ENCODE measurements around the gene UMOD. TPM values are rescaled to one million over a fixed set of nuclear protein-coding genes. Genes with fewer than 3 reads are reported as not detected.

Gene UMOD
- total RNA-seq, 3 donors from 2014 or later = not detected

DNA sequence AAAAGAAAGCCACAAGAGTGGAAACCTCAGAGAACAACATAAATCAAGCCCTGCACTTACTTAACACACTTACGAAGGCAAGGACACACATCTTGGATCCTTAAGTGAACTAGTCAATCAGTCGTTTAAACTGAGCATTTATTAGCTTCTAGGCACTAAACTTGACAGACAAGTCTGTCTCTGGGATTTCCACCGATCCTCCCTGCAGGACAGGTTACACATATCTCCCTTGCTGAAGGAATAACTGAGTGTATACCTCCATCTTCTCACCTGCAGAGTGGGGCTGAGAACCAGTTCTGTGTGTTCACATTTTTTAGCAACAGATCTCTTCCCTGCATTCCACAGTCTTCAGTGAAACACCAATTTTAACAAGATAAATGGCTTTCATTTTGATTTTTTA, 34.1 kb downstream of the UMOD start:
- no peaks in the 10 kb centered on the region for H3K9me3 ChIP-seq
- TF ChIP-seq, protein P1, sequence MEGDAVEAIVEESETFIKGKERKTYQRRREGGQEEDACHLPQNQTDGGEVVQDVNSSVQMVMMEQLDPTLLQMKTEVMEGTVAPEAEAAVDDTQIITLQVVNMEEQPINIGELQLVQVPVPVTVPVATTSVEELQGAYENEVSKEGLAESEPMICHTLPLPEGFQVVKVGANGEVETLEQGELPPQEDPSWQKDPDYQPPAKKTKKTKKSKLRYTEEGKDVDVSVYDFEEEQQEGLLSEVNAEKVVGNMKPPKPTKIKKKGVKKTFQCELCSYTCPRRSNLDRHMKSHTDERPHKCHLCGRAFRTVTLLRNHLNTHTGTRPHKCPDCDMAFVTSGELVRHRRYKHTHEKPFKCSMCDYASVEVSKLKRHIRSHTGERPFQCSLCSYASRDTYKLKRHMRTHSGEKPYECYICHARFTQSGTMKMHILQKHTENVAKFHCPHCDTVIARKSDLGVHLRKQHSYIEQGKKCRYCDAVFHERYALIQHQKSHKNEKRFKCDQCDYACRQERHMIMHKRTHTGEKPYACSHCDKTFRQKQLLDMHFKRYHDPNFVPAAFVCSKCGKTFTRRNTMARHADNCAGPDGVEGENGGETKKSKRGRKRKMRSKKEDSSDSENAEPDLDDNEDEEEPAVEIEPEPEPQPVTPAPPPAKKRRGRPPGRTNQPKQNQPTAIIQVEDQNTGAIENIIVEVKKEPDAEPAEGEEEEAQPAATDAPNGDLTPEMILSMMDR (IDR thresholded peaks at IDR 0.05) = no peak
- DNase-seq (no peak), ATAC-seq (no peak)
- H3K36me3 ChIP-seq (ENCODE audit: low read depth) = no peaks in the 10 kb centered on the region
- no peaks in the 10 kb centered on the region for H3K4me1 ChIP-seq (ENCODE audit: low read depth)
- intact Hi-C loops (cut with DNase I, micrococcal nuclease) = no loop called here
- no peak overlapping the region for H3K4me3 ChIP-seq

DNA sequence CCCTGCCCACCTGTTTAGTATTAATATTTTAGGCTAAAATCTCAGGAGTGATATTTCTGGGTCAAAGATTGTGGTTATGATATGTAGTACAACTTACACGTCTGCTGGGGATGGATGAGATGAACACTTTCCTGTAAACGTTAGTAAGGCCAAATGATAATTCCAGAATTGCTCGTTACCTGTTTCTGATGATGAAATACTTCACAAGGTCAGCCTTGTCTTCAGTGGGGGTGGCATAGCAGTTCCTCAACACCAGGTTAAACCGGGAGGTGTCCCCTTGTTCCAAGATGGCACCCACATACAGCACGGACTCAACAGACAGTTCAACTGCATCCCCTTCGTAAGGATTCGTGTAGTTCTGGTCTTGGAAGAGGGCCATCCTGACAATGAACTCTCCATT, 34.5 kb downstream of the UMOD start:
- no peak for ATAC-seq
- no peaks in the 10 kb centered on the region for H3K9me3 ChIP-seq
- no peaks in the 10 kb centered on the region for H3K4me1 ChIP-seq (ENCODE audit: low read depth)
- DNase-seq = no peak
- intact Hi-C loops (cut with DNase I, micrococcal nuclease) = no loop called here
- no peaks in the 10 kb centered on the region for H3K36me3 ChIP-seq (ENCODE audit: low read depth)
- no peak overlapping the region for H3K4me3 ChIP-seq
- TF ChIP-seq, protein P1 (IDR thresholded peaks at IDR 0.05) = no peak

DNA sequence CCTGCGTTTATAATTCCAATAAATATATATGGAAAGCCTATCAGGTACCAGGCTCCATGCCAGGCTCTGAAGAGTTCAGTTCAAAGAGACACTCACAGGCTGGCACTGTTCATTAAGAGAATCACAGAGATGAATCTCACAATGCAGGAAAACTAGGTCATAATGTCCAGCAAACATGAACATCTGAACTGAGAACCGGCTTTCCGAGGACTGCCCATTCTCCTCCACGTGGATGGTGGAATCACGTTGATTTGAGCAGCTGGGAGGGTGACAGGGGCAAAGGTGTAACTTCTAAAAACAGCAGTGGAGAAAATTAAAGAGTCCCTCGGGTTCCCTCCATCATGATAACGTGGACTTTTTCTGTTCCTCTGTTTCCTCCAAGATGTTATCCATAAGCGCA, 35.4 kb downstream of the UMOD start:
- Histone ChIP-seq H3K4me3 (no peak overlapping the region), H3K36me3 (ENCODE audit: low read depth) (no peaks in the 10 kb centered on the region), H3K4me1 (ENCODE audit: low read depth) (no peaks in the 10 kb centered on the region), H3K9me3 (no peaks in the 10 kb centered on the region)
- intact Hi-C loops (cut with DNase I, micrococcal nuclease) = no loop called here
- no peak for DNase-seq
- TF ChIP-seq, protein P1 (IDR thresholded peaks at IDR 0.05) = no peak
- no peak for ATAC-seq

DNA sequence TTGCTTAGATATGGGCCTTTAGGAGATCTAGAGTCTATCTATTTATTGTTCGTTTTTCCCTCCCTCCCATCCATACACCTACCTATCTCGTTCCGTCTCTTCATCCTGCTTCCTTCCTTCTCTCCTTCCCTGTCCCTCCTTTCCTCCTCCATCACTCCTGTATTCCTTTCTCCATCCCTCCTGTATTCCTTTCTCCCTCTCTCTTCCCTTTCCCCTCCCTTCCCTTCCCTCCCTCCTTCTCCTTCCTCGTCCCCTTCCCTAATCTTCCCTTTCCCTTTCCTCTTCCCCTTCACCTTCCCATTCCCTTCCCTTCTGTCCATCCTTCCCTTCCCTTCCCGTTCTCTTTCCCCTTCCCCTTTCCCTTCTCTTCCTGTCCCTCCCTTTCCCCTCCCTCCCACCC, 35.8 kb downstream of the UMOD start:
- intact Hi-C loops (cut with DNase I, micrococcal nuclease) = no loop called here
- Histone ChIP-seq H3K4me3 (no peak overlapping the region), H3K4me1 (ENCODE audit: low read depth) (no peaks in the 10 kb centered on the region), H3K9me3 (no peaks in the 10 kb centered on the region), H3K36me3 (ENCODE audit: low read depth) (no peaks in the 10 kb centered on the region)
- ATAC-seq (no peak), DNase-seq (no peak)
- TF ChIP-seq, protein P1 (IDR thresholded peaks at IDR 0.05) = no peak

DNA sequence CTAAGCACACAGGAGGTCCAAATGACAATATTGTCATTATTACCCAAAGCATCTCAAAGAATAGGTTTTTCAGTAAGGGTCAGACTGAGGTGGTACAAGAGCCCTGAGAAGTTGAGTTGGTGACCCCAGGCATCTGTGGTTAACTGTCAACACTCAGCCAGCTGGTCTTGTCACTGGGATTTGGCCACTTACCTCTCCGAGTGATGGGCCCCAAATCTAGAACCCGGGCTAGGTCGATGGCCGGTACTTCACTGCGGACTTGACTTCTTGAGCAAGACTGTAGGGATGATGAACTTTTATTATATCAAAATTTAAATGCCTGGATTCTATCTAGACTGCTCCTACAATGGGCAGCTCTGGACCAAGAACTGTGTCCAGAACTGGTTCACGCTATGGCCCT, 36.8 kb downstream of the UMOD start:
- ATAC-seq (no peak), DNase-seq (no peak)
- intact Hi-C loops (cut with DNase I, micrococcal nuclease) = no loop called here

More for the DNA sequence above, 36.8 kb downstream of the UMOD start:
- Histone ChIP-seq H3K36me3 (ENCODE audit: low read depth) (no peaks in the 10 kb centered on the region), H3K4me1 (ENCODE audit: low read depth) (no peaks in the 10 kb centered on the region), H3K4me3 (no peak overlapping the region), H3K9me3 (no peaks in the 10 kb centered on the region)
- TF ChIP-seq, protein P1 (IDR thresholded peaks at IDR 0.05) = no peak
